ENCODE data around the gene DLGAP1.
"Not testable (repeated sequence)": the region's sequence is repeated elsewhere in the genome, so short reads cannot be mapped to it uniquely, and the experiment has no call there.

The DLGAP1 gene

GRCh38 chr18:4384932-4385331, 70.2 kb downstream of the DLGAP1 start:
- DNase-seq, result no peak

GRCh38 chr18:4374564-4374963, 80.5 kb downstream of the DLGAP1 start:
- no peak for DNase-seq

GRCh38 chr18:4369705-4370104, 85.4 kb downstream of the DLGAP1 start:
- DNase-seq, result no peak

GRCh38 chr18:4360221-4360715, 94.8 kb downstream of the DLGAP1 start:
- no peak for DNase-seq

DNA sequence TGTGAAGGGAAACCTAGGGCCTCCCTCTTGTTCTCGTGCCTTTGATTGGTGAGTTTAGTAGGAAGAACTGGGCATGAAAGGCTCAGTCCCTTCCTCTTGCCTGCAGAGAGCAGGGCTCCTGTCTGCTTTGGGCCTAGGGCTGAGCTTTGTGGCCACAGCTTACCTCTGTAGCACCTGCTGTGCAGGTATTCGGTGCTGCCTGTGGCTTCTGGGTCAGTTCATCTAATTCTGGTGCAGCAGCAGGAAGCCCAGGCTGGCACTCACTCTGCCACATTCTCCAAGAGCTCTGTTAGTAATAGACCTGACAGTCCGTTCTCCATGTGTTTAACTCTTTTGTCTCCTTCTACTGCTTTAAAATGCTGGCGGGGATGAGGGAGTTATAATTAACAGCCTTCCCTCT, 96.5 kb downstream of the DLGAP1 start:
- no peak for DNase-seq

DNA sequence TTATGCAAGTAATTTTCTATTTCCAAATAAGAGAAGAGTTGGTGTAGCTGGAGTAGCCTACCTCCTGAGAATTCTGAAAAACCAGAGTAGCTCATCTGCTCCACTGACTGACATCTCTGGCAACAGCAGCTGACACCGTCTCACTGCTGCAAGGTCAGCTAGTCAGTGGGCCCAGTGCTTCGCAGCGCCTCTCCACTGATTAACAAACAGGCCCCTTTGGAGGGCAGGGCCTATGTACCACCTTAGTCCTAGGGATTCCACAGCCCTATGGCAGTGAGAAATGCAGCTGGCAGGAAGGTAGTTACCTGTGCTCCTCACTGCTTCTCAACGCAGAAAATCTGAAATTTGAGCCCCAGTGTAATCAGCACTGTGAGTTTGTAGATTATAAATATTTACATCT, 97.5 kb downstream of the DLGAP1 start:
- no peak for DNase-seq

- DNase-seq, result no peak
Observed at GRCh38 chr18:4356929-4357328, 98.2 kb downstream of the DLGAP1 start.

DNA sequence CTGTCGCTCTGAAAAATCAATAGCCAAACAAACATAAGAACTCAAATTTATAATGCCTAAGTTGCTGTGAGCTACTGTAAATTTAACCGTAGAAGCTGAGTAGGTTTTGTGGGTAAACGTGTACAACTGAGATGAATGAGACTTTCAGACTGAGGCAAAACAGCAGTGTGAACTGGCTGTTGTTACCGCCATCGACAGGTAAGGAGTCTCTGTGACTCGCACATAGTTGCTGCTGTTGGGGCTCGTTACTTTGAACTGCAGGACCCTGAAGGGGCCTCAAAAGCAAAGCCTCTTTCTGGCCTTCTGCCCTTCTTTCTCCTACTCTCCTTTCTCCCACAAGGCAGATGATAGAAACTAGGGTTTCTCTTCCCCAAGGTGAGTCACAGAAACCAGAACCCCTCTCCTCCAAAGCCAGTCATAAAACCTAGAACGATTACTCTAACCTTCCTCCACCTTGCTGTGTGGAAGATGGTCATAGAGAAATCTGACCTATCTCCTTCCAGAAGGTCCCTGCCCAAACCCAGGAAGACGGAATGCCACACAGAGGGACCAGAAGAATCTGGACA, 101.2 kb downstream of the DLGAP1 start:
- peak; percentile 57 for DNase-seq

DNA sequence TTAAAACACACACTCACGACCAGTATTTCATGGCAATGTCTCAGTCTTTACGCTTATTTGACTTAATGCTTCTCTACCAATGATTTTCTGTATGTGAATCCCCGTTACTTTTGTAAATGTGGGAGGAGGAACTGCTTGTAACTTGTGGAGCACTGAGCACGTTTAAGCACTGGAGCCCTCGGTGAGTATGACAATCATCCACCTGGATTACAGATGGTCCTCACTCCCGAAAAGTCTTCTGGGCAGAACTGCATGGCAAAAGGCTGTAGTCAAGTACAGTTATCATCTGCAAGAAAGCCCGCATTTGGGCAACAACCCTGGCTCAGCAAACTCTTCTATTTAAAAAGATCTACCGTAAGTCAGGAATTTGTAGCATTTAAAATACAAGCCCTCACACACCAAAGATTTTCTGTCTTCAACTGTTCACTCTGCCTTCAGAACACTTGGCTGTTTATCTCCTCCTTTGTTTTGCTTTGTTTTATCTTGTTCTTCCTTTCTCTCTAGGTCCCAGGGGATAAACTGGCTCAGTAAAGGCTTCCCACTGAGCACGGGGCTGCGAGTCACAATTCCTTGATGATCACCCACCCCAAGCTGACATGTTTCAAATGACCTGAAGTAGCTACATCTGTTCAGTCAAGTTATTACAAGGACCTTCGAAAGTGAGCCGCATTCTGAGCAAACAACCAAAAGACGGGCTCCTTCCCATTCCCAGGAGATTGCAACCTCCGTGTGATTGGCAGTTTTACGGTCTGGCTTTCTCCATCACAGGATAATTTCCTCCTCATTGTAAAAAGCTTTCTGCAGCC, 102.2 kb downstream of the DLGAP1 start:
- peak; percentile 69 for DNase-seq

GRCh38 chr18:4351005-4351404, 104.1 kb downstream of the DLGAP1 start:
- no peak for DNase-seq

GRCh38 chr18:4335386-4335785, 119.7 kb downstream of the DLGAP1 start:
- DNase-seq, result no peak

- peak; percentile 56 for DNase-seq
Observed at GRCh38 chr18:4333043-4333442, 122.1 kb downstream of the DLGAP1 start.

- DNase-seq, result no peak
Observed at GRCh38 chr18:4319738-4320677, 135.1 kb downstream of the DLGAP1 start.

DNA sequence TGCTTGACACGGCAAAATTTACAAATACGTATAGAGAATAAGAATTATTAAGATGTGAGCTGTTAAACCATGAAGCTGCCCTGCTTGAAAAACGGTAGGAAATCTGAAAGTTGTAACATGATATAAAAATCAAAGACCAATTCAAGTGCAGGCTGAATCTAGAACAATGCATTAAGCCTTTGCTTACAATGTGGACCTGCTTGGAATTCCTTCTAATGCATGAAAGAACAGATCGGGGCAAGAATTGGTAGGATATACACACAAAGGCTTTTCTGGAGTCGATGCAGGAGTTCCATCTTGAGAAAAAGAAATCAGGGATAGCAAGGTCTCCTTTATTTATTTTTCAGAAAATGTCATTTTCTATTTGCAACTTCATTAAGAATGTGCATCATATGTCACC, 136.8 kb downstream of the DLGAP1 start:
- no peak for DNase-seq

GRCh38 chr18:4311945-4312344, 143.2 kb downstream of the DLGAP1 start:
- not testable (repeated sequence) for DNase-seq

DNA sequence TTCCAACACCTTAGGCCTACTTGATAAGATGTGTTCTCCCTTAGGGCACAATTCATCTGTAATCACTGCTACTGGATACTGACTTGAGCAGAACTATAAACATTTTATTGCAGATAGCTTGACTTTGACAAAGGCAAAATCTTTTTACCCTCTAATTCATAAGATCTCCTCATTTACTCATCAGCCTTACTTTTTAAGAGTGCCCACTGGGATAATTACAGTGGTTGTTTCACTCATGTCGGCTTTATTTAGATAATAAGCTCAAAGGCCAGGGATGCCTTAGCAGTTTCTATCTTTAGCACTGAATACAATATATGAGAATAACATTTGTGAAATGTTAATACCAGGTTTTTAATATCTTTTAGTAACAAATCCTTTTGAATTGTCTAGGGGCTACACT, 144.0 kb downstream of the DLGAP1 start:
- DNase-seq, result no peak

- DNase-seq, result no peak
Observed at GRCh38 chr18:4309227-4309626, 145.9 kb downstream of the DLGAP1 start.

DNA sequence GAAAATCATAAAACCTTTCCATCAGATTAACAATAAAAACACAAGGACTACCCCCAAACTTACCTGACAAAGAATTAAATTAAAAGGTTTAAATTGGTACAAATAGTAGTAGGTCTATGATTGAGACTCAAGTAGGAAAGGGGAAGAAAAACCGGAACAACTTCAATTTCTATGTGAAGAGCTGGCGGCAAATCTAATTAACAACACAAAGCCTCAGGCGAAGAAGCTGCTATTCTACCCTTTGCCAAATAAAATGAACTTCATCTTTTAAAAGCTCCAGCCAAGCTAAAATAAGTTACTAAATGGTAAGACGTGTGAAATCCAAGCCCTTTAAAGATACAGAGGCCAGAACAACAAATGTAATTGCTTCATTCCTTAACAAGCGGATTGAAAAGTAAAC, 146.5 kb downstream of the DLGAP1 start:
- DNase-seq, result no peak

- DNase-seq, result no peak
Observed at GRCh38 chr18:4299395-4299794, 155.7 kb downstream of the DLGAP1 start.

- DNase-seq, result no peak
Observed at GRCh38 chr18:4293337-4293736, 161.8 kb downstream of the DLGAP1 start.

DNA sequence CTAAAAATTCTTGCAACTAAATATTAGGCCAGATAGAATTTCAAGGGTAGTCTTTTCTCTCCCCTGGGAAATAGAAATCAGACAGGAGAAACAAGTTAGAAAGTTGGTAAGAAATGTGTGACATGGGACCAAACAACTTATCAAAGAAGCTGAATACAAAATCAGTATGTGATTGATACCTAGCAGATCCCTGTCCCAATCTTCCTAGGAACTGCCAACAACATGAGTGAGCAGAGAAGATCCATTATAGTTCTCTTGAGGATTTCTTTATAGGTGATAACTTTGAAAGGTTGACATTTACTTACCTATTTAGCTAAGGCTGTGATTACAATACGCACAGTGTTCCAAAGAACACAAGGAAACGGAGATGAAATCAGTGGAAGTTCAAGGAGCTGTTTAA, 162.4 kb downstream of the DLGAP1 start:
- DNase-seq, result no peak

GRCh38 chr18:4287340-4287739, 167.8 kb downstream of the DLGAP1 start:
- DNase-seq, result not testable (repeated sequence)

GRCh38 chr18:4286256-4286655, 168.9 kb downstream of the DLGAP1 start:
- DNase-seq, result peak; percentile 67

All from islet precursor cell (in vitro differentiated cells).